GM21360 (cell line): ENCODE data around the gene PPIL1.
A peak's percentile ranks its signal among the peaks of the same experiment; 100 is the strongest.
"Not testable (repeated sequence)": the region's sequence is repeated elsewhere in the genome, so short reads cannot be mapped to it uniquely, and the experiment has no call there.

Experiments
- ATAC-seq: cut with Tn5 transposase; IDR thresholded peaks from one replicate; pipeline ENCODE4 v1.9.1; 2021; ENCODE audit warnings: mild to moderate bottlenecking, moderate library complexity; ENCODE audit not compliant: unreplicated experiment

PPIL1 gene

DNA sequence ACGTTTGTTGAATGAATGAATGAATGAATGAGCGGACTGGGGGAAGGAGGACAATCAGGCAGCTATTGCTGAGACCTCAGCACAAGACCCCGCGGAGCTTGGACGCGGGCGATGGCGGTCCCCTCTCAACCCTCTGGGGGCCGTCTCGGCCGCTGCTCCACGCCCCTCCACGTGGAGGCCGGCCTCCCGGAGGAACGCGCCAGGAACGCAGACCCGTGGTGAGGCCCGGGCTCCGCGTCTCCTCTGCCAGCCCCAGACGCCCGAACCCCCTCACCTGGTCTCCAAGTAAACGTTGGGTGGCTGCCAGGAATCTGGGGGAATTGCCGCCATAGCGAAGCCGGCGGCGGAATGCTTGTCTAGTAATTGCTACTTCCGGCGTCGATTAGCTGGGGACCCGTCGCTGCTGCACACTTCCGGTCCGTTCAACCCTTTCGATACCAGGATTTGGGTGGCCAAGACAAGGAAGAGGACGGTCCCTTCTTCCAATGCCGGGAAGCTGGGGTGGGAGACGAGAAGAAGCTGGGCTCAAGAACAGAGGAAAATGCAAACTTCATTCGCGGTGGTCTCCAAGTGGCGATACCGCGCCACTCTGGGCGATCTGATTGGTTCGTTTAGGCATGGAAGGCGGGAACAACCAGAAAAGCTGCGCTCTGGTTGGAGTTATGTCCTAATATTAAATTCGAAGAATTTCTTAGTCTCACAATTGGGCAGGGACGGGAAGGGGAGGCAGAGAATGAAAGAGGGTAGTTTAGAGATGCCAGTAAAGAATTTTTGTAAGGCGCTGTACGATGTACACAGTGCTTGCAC lies at the start of gene PPIL1:
TSS of gene PPIL1 (minus strand) at position 361 of the 807 bp plus-strand sequence. CDS start at position 330, 31 bp downstream.
- peak; percentile 64 for ATAC-seq

- ATAC-seq, result no peak
Measured at GRCh38 chr6:36924131-36924530, 49.5 kb upstream of the PPIL1 start.

DNA sequence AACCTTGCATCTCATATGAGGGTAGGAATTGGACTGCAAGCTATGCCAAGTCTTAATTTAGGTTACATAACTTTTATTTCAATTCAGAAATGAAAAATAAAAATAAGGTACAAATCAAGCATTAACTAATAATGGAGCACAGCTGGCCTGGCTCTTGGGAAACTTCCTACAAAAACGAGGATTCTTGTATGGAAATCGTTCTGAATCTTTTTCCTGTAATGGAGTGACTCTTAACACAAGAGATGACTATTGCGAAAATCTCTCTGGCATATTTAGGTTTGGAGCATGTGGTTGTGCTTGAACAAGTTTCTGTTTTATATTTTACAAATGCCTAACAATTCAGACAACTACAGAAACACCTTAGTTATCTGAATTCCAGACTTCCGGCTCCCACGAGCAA lies 45.9 kb upstream of the PPIL1 start:
- ATAC-seq, result no peak

- ATAC-seq, result no peak
Measured at GRCh38 chr6:36920049-36920448, 45.4 kb upstream of the PPIL1 start.

GRCh38 chr6:36917541-36918193 lies 43.1 kb upstream of the PPIL1 start:
- no peak for ATAC-seq

DNA sequence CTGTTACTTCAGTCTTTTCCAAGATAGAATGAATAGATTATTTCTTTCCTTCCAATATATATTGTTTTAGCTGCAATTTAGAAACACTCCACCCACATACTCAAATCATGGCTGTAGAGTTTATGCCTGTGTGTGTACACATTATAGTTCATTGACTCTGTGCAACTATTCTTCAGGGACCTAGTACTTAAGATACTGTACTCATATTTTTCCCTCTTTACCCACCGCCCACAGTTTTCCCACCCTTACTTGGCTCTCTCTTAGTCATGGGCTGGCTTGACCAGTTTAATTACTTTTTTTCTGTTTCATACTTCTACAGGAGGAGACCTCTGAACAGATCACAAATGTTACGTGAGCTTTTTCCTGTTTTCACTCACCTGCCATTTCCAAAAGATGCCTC lies 41.5 kb upstream of the PPIL1 start:
- no peak for ATAC-seq

GRCh38 chr6:36915599-36915998 lies 41.0 kb upstream of the PPIL1 start:
- no peak for ATAC-seq

DNA sequence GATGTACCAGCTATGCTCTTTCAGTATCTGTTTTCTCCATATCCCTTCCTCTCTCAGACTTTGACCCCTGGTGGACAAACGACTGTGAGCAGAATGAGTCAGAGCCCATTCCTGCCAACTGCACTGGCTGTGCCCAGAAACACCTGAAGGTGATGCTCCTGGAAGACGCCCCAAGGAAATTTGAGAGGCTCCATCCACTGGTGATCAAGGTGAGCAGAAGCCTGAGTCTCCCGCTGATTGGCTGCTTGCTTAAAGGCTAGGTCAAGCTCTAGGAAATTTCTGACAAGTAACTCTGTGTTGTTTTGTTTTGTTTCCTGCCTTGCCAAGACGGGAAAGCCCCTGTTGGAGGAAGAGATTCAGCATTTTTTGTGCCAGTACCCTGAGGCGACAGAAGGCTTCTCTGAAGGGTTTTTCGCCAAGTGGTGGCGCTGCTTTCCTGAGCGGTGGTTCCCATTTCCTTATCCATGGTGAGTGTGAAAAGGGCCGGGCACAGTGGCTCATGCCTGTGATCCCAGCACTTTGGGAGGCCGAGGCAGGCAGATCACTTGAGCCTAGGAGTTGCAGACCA lies 39.7 kb upstream of the PPIL1 start:
- ATAC-seq, result no peak

DNA sequence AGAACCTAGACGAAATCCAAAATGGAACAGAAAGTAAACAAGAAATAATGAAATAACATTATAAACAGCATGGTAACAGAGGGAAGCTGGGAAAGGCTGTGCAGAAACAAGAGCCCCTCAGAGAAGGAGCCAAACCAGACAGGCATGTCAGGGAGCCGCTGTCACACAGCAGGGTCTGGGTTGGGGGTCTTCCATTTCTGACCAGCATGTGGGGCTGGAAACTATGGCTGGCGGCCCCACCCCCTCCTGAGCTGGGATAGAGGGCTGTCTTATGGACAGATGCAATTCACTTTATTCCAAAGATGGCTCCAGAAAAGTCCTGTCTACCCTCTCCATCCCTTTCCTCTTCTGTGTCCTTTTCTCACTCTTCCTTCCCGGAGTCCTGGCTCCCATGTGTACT lies 38.5 kb upstream of the PPIL1 start:
- no peak for ATAC-seq

- peak; percentile 81 for ATAC-seq
Measured at GRCh38 chr6:36912586-36912985, 38.0 kb upstream of the PPIL1 start.

- peak; percentile 17 for ATAC-seq
Measured at GRCh38 chr6:36912030-36912454, 37.4 kb upstream of the PPIL1 start.

DNA sequence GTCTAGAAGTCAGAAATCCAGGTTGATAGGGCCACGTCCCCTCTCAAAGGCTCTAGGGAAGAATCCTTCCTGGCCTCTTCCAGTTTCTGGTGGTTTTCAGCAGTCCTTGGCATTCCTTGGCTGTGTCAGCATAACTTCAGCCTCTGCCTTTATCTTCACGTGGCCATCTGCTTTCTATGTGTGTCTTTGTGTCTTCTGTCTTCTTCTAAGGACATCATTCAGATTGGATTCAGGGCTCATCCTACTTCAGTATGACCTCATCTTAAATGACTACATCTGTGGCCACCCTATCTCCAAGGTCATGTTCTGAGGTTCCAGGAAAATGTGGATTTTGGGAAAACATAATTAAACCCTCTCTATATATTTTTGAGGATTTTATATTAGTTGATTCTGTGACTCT lies 34.1 kb upstream of the PPIL1 start:
- no peak for ATAC-seq

DNA sequence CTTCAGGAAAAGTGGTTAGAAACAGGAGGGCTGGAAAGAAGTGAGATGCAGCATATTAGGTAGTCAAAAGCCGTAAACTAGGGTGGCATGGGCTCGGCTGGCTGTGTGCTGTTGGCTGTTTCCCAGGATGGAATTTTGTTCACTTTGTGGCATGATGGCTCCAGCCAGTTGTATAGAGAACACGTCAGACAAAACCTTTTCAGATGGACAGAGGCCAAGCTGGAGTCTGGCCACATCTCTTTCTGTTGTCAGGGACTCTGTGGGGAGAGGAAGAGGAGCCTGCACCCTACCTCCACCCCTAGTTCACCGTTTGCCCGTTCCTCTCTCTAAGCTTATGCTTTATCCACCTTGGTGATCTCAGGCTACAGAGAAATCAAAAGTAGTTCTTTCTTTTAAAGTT lies 33.2 kb upstream of the PPIL1 start:
- ATAC-seq, result no peak

GRCh38 chr6:36906539-36907325 lies 32.1 kb upstream of the PPIL1 start:
- ATAC-seq, result no peak

- ATAC-seq, result no peak
Measured at GRCh38 chr6:36904851-36905393, 30.3 kb upstream of the PPIL1 start.

DNA sequence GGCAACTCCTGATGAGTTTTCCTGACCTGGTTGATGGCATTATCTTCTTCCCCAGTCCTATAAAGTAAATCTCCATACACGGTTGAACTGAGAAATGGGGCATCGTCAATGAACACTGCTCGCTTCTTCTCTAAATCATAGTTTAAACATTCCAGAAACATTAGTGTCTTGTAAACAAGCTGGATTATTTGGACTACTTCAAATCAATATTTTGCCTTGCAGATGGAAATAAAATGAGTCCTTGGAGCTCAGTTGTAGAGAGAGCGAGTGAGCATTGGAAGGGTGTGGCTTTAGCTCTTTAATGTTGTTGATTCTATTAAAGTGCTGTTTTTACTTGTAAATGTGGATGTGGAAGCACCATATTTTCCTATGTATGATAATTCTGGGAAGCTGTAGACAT lies 29.5 kb upstream of the PPIL1 start:
- ATAC-seq, result no peak

DNA sequence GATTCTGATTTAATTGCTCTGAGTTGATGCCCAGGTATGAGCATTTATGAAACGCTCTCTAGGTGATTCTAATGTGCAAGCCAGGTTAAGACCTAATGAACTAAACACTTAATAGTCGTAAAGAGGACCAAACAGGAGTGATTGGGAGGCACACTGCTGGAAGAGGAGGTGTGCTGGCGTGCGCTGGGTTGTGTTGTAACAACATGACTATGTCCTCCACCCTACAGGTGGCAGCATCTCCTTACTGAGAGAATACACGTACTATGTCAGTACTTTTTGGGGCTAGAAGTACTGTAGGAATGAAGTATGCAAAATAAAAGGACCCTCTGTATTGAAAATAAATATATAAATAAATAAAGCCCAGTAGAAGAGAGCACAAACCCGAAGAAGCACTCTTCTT lies 23.0 kb upstream of the PPIL1 start:
- no peak for ATAC-seq

DNA sequence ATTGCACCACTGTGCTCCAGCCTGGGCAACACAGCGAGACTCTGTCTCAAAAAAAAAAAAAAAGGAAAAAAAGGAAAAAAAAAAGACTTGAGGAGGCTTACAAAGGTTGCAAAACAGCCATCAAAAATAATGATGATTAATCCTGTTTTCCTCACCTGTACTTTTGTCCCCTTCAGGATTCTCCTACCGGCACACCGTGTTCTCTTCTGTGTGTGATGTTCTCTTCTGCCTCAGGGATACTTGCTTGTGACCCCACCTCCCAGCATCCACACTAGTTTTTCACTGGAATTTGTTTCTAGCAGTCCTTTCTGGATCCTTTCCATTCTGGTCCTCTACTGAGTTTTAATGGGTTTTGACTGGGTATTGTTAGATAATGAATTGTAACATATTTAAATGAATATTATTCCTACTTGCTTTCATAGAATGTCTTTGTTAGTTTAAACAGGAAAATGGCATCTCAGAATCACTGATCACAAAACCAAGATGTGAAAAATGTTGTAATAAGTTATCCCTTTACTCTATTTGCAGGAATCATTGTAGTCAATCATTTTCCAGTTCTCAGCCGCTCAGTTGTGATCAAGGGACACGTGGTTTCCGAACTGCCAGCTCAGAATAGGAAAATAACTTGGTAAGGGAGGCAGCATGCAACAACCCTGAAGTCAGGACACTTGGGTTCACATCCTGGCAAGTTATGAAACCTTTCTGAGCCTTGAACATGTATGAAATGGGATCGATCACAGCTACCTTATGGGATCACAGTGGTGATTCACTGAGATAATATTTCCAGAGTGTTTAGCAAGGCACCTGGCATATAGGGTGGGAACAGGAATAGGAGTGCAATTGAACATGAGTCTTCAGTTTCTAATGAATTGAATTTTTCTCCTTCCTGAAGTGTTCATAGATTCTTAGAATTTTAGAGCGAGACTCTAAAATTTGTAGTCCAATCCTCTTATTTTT lies 19.7 kb upstream of the PPIL1 start:
- no peak for ATAC-seq

GRCh38 chr6:36891153-36891552 lies 16.6 kb upstream of the PPIL1 start:
- not testable (repeated sequence) for ATAC-seq

DNA sequence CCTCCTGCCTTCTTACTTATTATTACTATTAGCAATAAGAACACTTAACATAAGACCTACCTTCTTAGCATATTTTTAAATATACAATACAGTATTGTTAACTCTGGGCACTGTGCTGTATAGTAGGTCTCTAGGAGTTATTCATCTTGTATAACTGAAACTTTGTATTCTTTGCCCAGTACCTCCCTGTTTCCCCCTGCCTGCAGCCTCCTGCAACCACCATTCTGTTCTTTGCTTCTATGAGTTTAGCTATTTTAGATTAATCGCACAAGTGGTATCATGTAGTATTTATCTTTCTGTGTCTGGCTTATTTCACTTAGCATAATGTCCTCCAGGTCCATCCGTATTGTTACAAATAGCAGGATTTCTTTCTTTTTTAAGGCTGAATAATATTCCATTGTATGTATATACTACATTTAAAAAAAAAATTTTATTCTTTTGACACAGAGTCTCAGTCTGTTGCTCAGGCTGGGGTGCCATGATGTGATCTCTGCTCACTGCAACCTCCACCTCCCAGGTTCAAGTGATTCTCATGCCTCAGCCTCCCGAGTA lies 15.6 kb upstream of the PPIL1 start:
- ATAC-seq, result no peak
